Stomach (tissue), 4 donors: ENCODE results near the gene RBM47.

ENCODE experiments used
- CTCF ChIP-seq, 7 experiments: fragments of 450-650 bp in 4 of 7; fragments of 200-600 bp in 3 of 7; sonication (generic) in 3 of 7; IDR thresholded peaks; one replicate each; pipeline ENCODE4 v1.5.1; 2016 to 2019; ENCODE audit warnings: antibody characterized with exemption in 7 of 7, control low read depth in 2 of 7, mild to moderate bottlenecking in 1 of 7
- POLR2A ChIP-seq, 4 donors: fragments of 450-650 bp; IDR thresholded peaks; one replicate each; pipeline ENCODE4 v1.6.1; 2016; ENCODE audit warnings: antibody characterized with exemption in 4 of 4, control low read depth in 2 of 4, mild to moderate bottlenecking in 1 of 4, moderate library complexity in 1 of 4

GRCh38 chr4:40524366-40525041 is 105.2 kb downstream of the RBM47 start:
- TF ChIP-seq CTCF (IDR thresholded peaks at IDR 0.05) (no peak), POLR2A (IDR thresholded peaks at IDR 0.05) (no peak)
